NCI-H1092 treated with DMSO at 0.1 percent for 48 hours (cell line): ENCODE data around the gene MPRIP.
"Not testable (repeated sequence)": the region's sequence is repeated elsewhere in the genome, so short reads cannot be mapped to it uniquely, and the experiment has no call there.

Source experiments
- DNase-seq: peaks from one replicate; lab custom pipeline; 2025; lab: John Stamatoyannopoulos, UW

The MPRIP gene

DNA sequence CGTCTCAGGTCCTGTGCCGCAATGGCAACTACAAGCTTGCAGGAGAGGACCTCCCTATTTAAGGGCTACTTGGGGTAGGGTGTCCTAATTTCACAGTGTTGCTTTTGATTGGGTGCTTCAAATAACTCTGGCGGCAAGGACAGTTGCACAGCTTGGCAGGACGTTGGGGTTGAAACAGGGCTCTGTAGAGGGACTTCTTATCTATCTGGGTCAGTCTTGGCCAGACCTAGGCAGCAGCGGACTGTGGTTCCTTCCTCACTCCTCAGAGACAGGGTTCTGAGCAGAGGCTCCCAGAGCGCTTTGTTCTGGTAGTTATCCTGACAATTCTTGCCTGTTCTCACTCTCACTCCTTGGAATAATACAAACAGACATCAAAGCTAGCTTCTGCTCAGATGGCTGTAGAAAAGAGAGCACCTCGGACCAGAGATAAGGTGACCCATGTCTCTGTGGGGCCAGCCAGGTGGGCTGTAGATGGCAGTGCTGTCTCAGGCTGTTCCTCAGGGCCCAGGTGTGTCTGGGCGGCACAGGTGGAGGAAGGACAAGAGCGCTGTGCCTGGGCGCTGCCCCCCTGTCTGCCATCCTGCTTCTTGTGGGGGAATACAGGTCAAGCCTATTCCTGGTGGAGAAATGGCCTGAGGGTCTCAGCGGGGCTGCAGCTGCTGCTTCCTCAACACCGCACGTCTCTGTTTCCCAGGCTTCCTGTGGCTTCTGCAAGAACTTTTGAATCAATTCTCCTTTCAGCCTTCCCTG is 102.8 kb downstream of the MPRIP start:
- no peak for DNase-seq

DNA sequence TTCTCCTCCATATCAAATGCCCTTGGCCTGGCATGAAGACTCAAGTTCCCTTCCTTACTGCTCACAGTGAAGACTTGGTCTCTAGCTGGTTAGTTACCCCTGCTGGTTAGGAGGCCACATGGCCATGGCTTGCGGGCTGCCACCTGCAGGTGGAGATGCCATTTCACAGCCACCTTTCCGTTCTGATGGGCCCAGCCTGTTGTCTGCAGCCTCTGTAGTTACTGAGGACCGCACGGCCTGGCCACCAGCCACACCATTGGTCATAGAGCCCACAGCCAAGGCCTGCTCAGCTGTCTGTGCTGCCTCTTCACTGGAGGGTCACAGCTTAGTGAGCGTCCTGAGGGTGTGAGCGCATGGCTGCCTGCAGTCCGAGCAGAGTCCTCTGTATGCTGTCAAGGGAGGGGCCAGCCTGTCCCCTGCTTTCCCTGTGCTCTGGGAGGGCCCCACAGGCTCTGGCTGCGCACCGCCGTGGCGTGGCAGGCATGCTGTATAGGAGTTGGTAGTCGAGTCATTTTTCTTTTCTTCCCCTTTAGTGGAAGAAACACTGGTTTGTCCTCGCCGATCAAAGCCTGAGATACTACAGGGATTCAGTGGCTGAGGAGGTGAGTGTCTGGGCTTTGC is 104.6 kb downstream of the MPRIP start:
- DNase-seq: no peak

DNA sequence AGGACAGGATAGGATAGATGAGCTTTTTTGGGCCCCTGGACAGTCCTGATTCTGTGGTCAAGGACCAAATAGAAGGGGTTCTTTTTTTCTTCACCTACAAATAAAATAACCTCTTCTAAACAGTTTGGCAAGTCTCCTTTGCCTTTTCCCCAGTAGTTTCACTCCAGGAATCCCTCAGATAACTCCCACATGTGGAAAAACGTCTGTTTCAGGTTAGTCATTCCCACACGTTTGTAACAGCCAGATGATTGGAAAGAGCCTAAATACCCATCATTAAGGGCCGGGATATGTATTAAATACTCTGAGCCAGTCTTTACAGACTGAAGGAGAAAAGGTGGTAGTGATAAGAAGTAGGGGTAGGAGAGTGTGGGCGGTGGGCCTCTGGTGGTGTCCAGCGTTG is 105.6 kb downstream of the MPRIP start:
- no peak for DNase-seq

DNA sequence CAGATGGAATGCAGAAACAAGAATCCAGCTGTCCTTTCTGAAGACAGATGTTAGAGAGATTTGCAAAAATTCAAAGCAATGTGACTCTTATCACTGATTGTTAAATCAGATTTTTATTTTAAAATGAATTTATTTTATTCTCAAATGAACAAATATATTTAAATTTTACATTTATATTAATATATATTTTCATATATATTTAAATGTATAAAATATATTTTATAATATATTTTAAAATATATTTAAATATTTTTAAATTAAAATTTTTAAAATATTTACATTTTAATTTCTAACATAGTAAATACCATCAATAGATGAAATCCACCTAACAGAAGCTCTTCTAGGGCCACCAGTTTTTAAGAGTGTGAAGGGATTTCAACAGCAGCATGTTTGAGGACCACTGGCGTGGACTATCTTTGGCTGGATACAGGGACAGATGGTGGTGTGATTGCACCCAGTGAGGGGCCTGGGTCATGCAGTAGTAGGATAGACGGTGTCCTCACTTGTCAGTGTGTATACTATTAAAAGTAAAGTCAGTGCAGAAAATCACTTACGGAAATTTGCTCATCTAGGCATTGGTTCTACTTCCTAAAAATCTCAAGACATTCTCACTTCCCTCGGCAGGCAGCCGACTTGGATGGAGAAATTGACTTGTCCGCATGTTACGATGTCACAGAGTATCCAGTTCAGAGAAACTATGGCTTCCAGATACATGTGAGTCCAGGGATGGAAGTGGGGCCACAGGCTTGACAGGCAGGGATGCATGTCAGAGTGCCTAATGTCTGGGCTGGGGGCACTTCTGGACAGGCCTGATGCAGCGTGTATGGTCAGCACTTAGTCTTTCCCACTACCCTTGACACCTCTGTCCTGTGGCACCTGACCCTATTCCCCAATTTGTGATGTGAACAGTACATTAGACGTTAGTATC is 107.5 kb downstream of the MPRIP start:
- DNase-seq: no peak

DNA sequence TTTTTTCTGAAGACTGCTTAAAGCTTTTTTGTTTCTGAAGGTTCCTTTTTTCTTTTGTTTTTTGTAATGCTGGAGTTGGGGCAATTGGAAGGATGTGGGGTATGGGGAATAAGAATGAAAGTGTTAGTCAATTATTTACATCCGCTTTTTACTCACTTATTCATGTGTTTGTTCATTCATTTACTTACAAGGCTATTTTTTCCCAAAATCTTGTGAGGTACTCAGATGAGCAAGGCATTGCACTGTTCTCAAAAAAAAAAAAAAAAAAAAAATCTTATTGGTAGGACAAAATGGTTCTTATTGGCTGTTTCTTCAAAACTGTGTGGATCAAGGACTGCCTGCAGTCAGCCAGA is 108.2 kb downstream of the MPRIP start:
- no peak for DNase-seq

DNA sequence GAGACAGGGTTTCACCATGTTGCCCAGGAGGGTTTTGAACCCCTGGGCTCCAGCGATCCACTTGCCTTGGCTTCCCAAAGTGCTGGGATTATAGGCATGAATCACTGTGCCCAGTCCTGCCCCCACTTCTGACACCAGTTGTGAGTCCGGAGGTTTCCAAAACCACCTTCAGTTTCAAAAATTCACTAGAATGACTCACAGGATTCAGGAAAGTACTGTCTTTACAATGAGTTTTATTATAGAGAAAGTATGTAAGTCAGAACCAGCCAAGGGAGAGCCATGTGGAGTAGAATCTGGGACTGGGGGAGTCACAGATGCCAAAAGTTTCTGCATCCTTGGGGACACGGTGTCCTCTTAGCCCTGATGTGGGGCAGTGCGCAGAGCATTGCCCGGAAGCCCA is 108.8 kb downstream of the MPRIP start:
- DNase-seq: no peak

DNA sequence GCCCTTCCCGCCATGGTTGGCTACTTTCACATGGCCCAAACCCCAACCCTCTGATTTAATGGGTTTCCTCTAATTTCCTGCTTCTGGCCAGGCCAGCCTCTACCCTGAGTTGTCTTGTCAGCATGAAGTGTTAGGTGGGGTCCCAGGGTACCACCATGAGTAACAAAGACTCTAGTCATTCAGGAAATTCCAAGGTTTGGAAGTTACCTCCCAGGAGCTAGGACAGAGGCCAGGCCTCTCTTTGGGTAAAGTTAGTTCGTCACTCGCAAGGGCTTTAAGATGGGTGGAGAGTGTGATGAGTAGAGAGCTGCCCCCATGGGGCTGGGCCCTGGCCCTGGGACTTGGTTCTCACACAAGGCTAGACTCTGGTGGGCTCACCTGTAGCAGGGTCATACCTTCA is 109.3 kb downstream of the MPRIP start:
- DNase-seq: no peak

DNA sequence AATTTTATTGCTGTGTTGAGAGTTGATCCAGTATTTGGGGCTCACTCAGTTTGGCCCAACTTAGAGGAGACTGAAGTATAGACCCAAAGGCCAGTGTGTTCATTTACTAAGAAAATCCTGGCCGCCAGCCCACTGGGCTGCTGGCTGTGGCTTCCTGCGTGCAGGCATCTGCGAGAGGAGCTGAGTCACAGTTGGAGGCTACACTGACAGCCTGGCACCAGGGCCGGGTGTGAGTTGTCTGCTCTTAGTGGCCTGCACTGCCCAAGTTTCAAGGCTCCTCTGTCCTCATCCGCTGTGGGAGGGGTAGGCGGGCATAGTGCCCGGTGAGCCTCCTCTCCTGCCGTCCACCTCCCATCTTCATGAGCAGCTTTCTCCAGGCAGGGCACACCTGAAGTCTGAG is 109.7 kb downstream of the MPRIP start:
- DNase-seq: no peak

DNA sequence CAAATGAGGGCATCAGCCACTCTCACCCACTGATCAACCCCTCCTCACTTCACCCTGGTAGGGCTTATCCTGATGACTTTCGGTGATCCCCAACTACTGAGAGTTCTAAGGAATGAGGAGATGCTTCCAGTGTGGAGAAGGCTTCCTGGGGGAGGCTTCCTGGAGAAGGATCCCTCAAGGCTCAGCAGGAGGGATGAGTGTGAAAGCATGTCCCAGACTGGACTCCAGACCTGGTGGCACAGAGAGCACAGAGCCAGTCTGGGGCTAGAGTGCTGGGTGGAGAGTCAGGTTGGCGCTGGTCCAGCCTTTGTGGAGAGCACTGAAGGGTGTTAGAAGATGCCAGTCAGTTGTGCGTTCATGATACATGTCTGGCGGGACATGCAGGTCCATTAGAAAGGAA is 110.1 kb downstream of the MPRIP start:
- no peak for DNase-seq

DNA sequence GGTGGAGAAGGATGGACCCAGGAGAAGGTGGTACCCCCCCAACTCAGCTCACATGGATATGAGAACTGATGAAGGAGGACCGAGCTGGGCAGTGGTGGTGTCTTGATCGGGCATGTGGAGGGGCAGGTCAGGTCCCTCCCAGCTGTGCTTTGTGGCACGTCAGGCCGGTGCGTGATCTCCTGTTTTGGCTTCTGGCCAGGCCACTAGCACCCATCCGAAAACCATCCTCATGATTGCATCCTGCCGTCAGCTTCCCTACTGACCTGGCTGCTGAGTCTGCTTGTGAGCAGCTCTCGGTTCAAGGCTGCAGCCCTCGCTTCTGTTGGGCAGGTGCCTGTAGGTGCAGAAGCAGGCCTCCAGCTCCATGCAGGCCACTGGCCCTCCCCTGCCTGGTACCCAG is 110.8 kb downstream of the MPRIP start:
- no peak for DNase-seq

DNA sequence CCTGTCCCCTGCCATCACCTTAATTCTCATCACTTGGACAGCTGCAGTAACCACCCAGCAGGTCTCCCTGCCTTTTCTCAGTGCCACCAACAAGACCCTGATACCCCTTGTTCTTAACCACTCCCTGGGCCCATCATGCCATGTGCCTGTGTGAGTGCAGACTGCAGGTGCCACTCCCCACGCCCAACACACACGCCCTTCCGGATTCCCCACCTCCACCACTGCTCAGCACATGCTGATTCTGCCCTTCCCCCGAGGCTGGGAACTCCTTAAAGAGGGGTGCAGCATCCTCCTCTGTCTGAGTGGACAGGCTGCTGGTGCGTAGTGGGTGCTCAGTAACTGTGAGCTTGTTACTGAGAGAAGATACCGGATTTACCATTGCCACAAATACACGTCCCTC is 111.5 kb downstream of the MPRIP start:
- no peak for DNase-seq

DNA sequence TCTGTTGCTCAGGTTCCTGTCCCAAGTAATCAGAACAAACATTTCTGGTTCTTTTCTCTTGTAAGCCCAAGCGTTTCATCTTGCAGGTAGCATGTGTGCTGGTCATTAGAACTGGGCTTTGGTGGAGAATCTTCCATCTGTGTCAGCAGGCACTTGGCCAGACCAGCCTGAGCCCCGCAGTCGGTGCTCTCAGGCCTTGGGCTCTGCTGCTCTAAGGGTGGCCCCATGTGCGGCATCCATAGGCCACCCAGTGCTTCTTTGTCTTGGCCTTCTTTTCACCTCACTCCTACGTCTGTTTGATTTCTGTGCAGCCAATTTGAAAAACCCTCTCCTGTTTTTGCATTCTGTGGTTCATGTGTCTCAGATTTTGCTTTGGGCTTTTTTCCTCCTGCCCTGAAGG is 112.3 kb downstream of the MPRIP start:
- no peak for DNase-seq

DNA sequence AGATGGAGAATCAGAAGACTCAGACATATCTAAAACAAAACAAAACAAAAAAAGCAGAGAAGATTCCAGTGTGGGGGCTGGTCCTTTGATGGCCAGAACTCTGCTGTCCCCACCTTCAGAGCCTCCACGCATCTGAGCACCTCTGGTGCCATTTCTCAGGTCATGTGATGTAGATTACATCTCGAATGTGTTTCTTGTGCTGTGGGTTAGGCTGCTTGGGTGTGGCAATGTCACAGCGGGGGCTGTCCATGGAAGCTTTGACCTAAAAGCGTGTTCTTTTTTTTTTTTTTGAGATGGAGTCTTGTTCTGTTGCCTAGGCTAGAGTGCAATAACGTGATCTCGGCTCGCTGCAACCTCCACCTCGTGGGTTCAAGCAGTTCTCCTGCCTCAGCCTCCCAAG is 112.7 kb downstream of the MPRIP start:
- DNase-seq: no peak

DNA sequence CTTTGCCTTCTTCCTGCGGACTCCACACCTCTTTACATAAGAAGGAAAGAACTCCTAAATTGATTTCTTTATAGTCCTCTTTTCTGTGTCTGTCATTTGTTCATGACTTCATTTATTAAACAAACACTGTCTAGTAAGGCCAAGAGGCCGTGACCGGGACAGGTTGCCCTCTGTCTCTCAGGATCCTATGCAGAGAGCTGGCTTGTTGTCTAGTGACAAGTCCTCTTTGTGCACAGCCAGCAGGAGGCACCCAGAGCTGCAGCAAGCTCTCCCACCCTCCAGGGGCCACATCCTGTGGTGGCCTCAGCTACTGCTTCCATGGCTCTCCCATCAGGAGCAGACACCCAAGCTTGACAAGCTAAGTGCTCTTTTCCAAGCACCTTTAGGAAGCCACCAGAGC is 113.3 kb downstream of the MPRIP start:
- no peak for DNase-seq

DNA sequence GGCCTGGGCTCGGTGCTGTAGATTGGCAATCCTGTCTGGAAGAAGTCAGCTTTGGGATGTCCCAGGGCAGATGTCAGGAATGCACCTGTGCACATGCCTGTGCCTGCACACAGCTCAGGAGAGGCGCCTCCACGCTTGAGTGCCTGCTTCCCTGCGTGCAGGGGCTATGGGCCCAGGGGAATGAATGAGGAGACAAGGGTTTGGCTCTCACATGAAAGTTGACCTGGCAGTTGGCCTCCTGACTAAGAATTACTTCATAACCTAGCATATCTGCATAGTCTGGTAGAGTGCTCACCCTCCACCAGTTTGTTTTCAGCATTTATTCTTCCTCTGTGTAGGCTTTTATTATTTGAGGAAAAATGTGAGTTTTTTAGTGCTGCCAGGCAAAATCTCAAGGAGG is 113.8 kb downstream of the MPRIP start:
- DNase-seq: no peak

DNA sequence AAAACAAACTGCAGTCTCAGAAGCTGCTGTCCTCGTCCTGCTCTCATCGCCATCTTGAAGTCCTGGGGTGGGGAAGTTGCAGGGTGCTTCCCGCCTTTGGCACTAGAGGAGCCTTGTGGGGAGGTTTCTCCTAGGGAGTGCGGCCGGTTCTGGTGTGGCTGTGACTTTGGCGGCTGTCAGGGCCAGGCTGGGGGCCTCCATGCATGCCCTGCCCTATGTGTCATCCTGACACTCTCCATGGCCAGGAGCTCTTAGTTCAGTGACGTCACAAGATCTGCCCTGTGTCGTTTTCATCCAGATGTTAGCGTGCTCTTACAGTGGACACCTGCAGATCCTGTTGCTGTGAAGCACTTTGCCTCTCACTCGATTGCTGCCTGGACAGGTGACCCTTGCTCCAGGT is 114.3 kb downstream of the MPRIP start:
- DNase-seq: no peak

DNA sequence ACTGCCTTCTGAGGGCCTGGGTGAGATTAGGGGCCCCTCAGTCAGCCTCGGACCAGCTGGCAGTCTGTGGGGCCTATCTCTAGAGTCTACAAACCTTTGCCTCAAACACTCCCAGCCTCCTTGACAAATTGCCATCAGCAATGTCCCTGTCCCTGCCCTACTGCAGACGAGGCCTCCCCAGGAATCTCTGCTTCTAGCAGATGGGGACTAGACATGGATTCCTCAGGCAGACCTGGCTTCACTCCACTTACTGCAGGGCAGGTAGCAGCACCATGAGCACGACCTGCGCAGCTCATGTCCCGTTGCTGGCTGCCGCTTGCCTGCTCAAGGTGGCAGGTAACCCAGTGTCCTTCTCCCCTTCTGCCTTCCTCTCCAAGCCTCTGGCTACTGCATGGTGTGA is 114.8 kb downstream of the MPRIP start:
- DNase-seq: no peak

DNA sequence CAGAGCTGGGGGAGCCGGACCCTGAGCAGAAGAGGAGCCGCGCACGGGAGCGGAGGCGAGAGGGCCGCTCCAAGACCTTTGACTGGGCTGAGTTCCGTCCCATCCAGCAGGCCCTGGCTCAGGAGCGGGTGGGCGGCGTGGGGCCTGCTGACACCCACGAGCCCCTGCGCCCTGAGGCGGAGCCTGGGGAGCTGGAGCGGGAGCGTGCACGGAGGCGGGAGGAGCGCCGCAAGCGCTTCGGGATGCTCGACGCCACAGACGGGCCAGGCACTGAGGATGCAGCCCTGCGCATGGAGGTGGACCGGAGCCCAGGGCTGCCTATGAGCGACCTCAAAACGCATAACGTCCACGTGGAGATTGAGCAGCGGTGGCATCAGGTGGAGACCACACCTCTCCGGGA is 116.2 kb downstream of the MPRIP start:
- DNase-seq: not testable (repeated sequence)

DNA sequence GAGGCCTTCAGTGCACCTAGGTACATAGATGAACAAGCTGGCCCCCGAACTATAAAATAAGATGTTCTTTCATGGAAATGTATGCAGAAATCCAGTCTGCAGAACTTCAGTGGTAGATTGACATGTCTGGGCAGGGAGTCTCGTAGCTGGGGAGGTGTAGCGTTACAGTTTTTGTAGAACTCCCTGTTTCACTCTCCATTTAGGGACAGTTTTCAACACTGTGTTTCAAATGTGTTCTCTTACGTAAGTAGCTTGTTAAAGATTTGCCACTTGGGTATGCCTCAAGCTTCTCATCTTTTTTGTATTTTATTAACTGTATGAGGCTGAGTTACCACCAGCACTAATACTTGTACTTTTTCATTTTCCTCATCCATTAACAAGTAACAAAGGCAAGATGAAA is 117.3 kb downstream of the MPRIP start:
- no peak for DNase-seq

DNA sequence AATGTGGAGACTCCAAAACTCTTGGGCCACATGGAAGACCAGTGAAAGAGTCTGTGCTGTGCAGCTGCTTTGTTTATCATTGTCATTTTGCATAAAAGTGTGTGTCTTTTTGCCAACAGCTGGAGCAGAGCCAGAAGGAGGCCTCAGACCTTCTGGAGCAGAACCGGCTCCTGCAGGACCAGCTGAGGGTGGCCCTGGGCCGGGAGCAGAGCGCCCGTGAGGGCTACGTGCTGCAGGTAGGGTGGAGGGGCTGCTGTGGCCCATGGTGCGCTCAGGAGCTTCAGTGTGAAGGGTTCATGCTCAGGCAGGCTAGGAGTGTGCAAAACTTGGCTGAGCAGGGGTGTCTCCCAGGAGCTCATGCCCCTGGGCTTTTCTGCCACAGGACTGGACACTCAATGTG is 118.9 kb downstream of the MPRIP start:
- no peak for DNase-seq

DNA sequence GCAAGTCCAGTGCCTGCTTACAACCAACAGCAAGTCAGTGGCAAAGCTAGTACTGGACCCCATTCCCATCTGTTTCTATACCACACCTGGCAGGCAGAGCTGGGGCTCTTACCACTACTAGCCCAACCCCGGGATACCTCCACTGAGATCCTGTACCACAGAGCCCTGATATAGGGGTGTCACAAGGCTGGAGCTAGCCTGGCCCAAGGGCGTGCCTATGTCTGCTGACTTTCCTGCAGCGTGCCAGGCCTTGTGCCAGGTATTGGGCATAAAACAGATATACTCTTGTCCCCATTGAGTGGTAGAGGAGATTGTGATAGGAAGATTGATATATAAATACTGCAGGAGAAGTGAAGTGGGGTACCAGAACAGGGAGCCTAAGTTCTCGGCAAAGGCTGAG is 119.5 kb downstream of the MPRIP start:
- DNase-seq: no peak

DNA sequence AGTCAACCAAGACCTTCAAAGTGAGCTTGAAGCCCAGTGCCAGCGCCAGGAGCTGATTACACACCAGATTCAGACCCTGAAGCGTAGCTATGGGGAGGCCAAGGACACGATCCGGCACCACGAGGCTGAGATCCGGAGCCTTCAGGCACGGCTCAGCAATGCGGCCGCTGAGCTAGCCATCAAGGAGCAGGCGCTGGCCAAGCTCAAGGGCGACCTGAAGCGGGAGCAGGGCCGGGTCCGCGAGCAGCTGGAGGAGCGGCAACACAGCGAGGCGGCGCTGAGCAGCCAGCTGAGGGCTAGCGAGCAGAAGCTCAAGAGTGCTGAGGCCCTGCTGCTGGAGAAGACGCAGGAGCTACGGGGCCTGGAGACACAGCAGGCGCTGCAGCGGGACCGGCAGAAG is 121.9 kb downstream of the MPRIP start:
- DNase-seq: no peak

DNA sequence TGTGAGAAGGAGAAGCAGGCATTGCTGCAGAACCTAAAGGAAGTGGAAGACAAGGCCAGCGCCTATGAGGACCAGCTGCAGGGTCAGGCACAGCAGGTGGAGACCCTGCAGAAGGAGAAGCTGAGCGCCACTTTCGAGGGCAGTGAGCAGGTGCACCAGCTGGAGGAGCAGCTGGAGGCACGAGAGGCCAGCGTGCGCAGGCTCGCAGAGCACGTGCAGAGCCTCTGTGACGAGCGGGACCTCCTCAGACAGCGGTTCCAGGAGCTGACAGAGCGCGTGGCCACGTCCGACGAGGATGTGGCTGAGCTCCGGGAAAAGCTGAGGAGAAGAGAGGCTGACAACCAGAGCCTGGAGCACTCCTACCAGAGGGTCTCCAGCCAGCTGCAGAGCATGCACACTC is 122.4 kb downstream of the MPRIP start:
- no peak for DNase-seq
